ENCODE results near the gene CDC42EP3. TPM values are rescaled to one million over a fixed set of nuclear protein-coding genes. Genes with fewer than 3 reads are reported as not detected.

CDC42EP3 gene
- total and polyA plus RNA-seq, 8 donors, result 6.7 to 89.7 (median 17.2) TPM

DNA sequence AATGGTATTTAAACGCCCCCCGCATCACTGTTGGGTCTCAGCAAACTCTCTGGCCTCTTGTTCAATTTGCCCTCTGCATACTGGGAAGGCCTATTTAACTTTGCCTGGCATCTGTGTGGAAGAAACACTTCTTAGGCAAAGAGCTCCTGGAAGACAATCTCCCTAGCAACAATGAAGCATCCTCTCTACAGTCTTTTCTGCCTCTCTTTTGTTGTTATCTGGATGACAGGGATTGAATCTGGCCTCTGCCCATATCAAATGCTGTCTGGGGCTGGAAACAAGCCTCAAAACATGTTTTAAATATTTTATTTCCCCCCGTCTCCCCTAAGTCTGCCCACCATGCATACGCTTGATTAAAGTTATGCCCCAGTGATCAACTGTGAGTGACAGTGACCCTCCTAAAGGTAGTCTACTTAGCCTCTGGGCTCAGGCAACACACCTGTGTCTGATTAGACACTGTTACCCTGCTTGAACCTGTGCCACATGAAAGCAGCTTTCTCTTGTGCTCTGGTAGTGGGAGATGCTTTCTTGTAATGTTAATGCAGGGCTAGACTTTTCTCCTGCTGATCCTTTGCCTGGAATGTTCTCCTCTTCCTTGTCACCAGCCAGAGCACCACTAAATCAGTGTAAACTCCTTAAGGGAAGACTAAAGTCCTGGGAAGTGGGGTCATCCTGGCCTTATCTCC, 34.9 kb downstream of the CDC42EP3 start:
- peak overlapping the region in 2 of 5 donors; percentile 40 to 69 for H3K27ac ChIP-seq
- TF ChIP-seq POLR2AphosphoS5 (IDR thresholded peaks at IDR 0.05) (no peak), EP300 (IDR thresholded peaks at IDR 0.05) (no peak), POLR2A (IDR thresholded peaks at IDR 0.05) (no peak), CTCF (IDR thresholded peaks at IDR 0.05) (no peak)
- no peaks in the 10 kb centered on the region for H3K9me3 ChIP-seq
- no peaks in the 10 kb centered on the region for H3K36me3 ChIP-seq
- DNase-seq, result no peak
- intact Hi-C loops (cut with DNase I; ENCODE audit: low total_unique reads), result no loop called here
- H3K4me3 ChIP-seq, result no peak overlapping the region
- peaks cover 0 to 37% (median 8%) of the 10 kb centered on the region in 4 donors for H3K4me1 ChIP-seq
- H3K27me3 ChIP-seq, result no peaks in the 10 kb centered on the region
- WGBS, 5 donors, result 91 to 94% (median 92%) methylated on average over 4 of the region's 4 CpGs

GRCh38 chr2:37635504-37636380, 35.7 kb downstream of the CDC42EP3 start:
- Histone ChIP-seq H3K4me1 (peaks cover 0 to 44% (median 13%) of the 10 kb centered on the region in 4 donors), H3K27me3 (no peaks in the 10 kb centered on the region), H3K27ac (peak overlapping the region in 3 of 5 donors; percentile 29 to 69 (median 58)), H3K4me3 (no peak overlapping the region), H3K36me3 (no peaks in the 10 kb centered on the region), H3K9me3 (no peaks in the 10 kb centered on the region)
- TF ChIP-seq POLR2A (IDR thresholded peaks at IDR 0.05) (no peak), POLR2AphosphoS5 (IDR thresholded peaks at IDR 0.05) (peak in 1 of 3 donors; percentile 14), EP300 (IDR thresholded peaks at IDR 0.05) (no peak), CTCF (IDR thresholded peaks at IDR 0.05) (no peak)
- peak in 1 of 2 donors; percentile 48 for DNase-seq
- intact Hi-C loops (cut with DNase I; ENCODE audit: low total_unique reads), result no loop called here
- 73 to 88% (median 77%) methylated on average over 7 to 8 of the region's 8 CpGs for WGBS, 5 donors

- Histone ChIP-seq H3K27ac (peak overlapping the region in 3 of 5 donors; percentile 29 to 69 (median 58)), H3K4me3 (no peak overlapping the region), H3K9me3 (no peaks in the 10 kb centered on the region), H3K4me1 (peaks cover 0 to 44% (median 13%) of the 10 kb centered on the region in 4 donors), H3K36me3 (no peaks in the 10 kb centered on the region), H3K27me3 (no peaks in the 10 kb centered on the region)
- DNase-seq, result no peak
- no peak for TF ChIP-seq CTCF (IDR thresholded peaks at IDR 0.05)
- no peak for TF ChIP-seq EP300 (IDR thresholded peaks at IDR 0.05)
- TF ChIP-seq POLR2A (IDR thresholded peaks at IDR 0.05), result no peak
- TF ChIP-seq POLR2AphosphoS5 (IDR thresholded peaks at IDR 0.05), result no peak
- 78 to 90% (median 87%) methylated on average over 8 of the region's 8 CpGs for WGBS, 5 donors
- intact Hi-C loops (cut with DNase I; ENCODE audit: low total_unique reads), result no loop called here
Measured at GRCh38 chr2:37634914-37635503, 36.4 kb downstream of the CDC42EP3 start.

DNA sequence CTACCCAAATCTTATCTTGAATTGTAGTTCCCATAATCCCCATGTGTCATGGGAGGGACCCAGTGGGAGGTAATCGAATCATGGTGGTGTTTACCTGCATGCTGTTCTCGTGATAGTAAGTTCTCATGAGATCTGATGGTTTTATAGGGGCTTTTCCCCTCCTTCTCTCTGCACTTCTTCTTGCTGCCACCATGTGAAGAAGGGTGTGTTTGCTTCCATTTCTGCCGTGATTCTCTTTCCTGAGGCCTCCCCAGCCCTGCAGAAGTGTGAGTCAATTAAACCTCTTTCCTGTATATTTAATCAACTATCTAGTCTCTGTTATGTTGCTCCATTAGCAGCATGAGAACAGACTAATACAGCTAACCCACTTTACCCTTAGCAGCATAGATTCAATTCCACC, 37.6 kb downstream of the CDC42EP3 start:
- Histone ChIP-seq H3K4me1 (peaks cover 0 to 44% (median 13%) of the 10 kb centered on the region in 4 donors), H3K4me3 (no peak overlapping the region), H3K27ac (no peak overlapping the region), H3K27me3 (no peaks in the 10 kb centered on the region), H3K36me3 (no peaks in the 10 kb centered on the region), H3K9me3 (no peaks in the 10 kb centered on the region)
- no peak for DNase-seq
- 62 to 83% (median 74%) methylated on average over 3 of the region's 3 CpGs for WGBS, 5 donors
- TF ChIP-seq EP300 (IDR thresholded peaks at IDR 0.05), result no peak
- TF ChIP-seq POLR2AphosphoS5 (IDR thresholded peaks at IDR 0.05), result no peak
- no peak for TF ChIP-seq POLR2A (IDR thresholded peaks at IDR 0.05)
- TF ChIP-seq CTCF (IDR thresholded peaks at IDR 0.05), result no peak
- intact Hi-C loops (cut with DNase I; ENCODE audit: low total_unique reads), result no loop called here

Data from stomach (tissue), 9 donors.